ENCODE data around the gene TEX13A.

The TEX13A gene

GRCh38 chrX:105221374-105221773, 880 bp upstream of the TEX13A start:
- DNase-seq (ENCODE audit: low read depth), result no peak
- TF ChIP-seq CTCF (IDR thresholded peaks at IDR 0.05; ENCODE audit: low read depth, low read length, missing control alignments), result no peak
- in situ Hi-C loops (cut with HindIII; ENCODE audit: low sequenced_read_pairs), result no loop called here
- H3K4me3 ChIP-seq (ENCODE audit: low read depth, low read length), result no peak overlapping the region

GRCh38 chrX:105219454-105220401, 766 bp downstream of the TEX13A start:
- in situ Hi-C loops (cut with HindIII; ENCODE audit: low sequenced_read_pairs), result no loop called here
- no peak for TF ChIP-seq CTCF (IDR thresholded peaks at IDR 0.05; ENCODE audit: low read depth, low read length, missing control alignments)
- H3K4me3 ChIP-seq (ENCODE audit: low read depth, low read length), result no peak overlapping the region
- no peak for DNase-seq (ENCODE audit: low read depth)

GRCh38 chrX:105211066-105211575, 9.4 kb downstream of the TEX13A start:
- no peak overlapping the region for H3K4me3 ChIP-seq (ENCODE audit: low read depth, low read length)
- in situ Hi-C loops (cut with HindIII; ENCODE audit: low sequenced_read_pairs), result no loop called here
- TF ChIP-seq CTCF (IDR thresholded peaks at IDR 0.05; ENCODE audit: low read depth, low read length, missing control alignments), result no peak
- no peak for DNase-seq (ENCODE audit: low read depth)

- in situ Hi-C loops (cut with HindIII; ENCODE audit: low sequenced_read_pairs), result no loop called here
- DNase-seq (ENCODE audit: low read depth), result no peak
- H3K4me3 ChIP-seq (ENCODE audit: low read depth, low read length), result no peak overlapping the region
- TF ChIP-seq CTCF (IDR thresholded peaks at IDR 0.05; ENCODE audit: low read depth, low read length, missing control alignments), result peak; percentile 19
Observed at GRCh38 chrX:105210258-105210657, 10.2 kb downstream of the TEX13A start.

GRCh38 chrX:105209406-105209805, 11.1 kb downstream of the TEX13A start:
- no peak for TF ChIP-seq CTCF (IDR thresholded peaks at IDR 0.05; ENCODE audit: low read depth, low read length, missing control alignments)
- in situ Hi-C loops (cut with HindIII; ENCODE audit: low sequenced_read_pairs), result no loop called here
- no peak for DNase-seq (ENCODE audit: low read depth)
- no peak overlapping the region for H3K4me3 ChIP-seq (ENCODE audit: low read depth, low read length)

- H3K4me3 ChIP-seq (ENCODE audit: low read depth, low read length), result no peak overlapping the region
- in situ Hi-C loops (cut with HindIII; ENCODE audit: low sequenced_read_pairs), result no loop called here
- DNase-seq (ENCODE audit: low read depth), result peak; percentile 1
- peak; percentile 69 for TF ChIP-seq CTCF (IDR thresholded peaks at IDR 0.05; ENCODE audit: low read depth, low read length, missing control alignments)
Observed at GRCh38 chrX:105191878-105192277, 28.6 kb downstream of the TEX13A start.

Measured in astrocyte of the cerebellum (primary cell).